Calu3 (cell line): ENCODE data around the gene SLC6A5. TPM values are rescaled to one million over a fixed set of nuclear protein-coding genes. Genes with fewer than 3 reads are reported as not detected.
A peak's percentile ranks its signal among the peaks of the same experiment; 100 is the strongest.

Source experiments
- BruUV-seq: library from RNA; stranded (reverse); fragments of 400-500 nt; replicated peaks from 2 replicates; lab custom pipeline; 2021; lab: Mats Ljungman, UMichigan
- CTCF ChIA-PET: fragments of 300-600 bp; sonication (Branson Sonifier 250); formaldehyde crosslinking; loops from one replicate; lab custom pipeline; 2022; ENCODE audit warnings: antibody characterized with exemption; lab: Charles Lee
- DNase-seq: peaks from one replicate; pipeline ENCODE4 v3.0.0; 2022
- H3K27ac Mint-ChIP-seq: one replicate; pipeline ENCODE4 v1.8.0; 2022; ENCODE audit warnings: mixed read lengths; ENCODE audit not compliant: unreplicated experiment
- H3K27me3 Mint-ChIP-seq: one replicate; pipeline ENCODE4 v1.8.0; 2022; ENCODE audit warnings: mixed read lengths; ENCODE audit not compliant: unreplicated experiment
- H3K36me3 Mint-ChIP-seq: one replicate; pipeline ENCODE4 v1.8.0; 2022; ENCODE audit warnings: mild to moderate bottlenecking, moderate library complexity, mixed read lengths; ENCODE audit not compliant: insufficient read depth, unreplicated experiment
- H3K4me1 Mint-ChIP-seq: one replicate; pipeline ENCODE4 v1.8.0; 2022; ENCODE audit warnings: mild to moderate bottlenecking, low read depth, mixed read lengths; ENCODE audit not compliant: unreplicated experiment
- H3K4me3 Mint-ChIP-seq: one replicate; pipeline ENCODE4 v1.8.0; 2022; ENCODE audit warnings: mild to moderate bottlenecking, low read depth, moderate library complexity, mixed read lengths; ENCODE audit not compliant: unreplicated experiment
- H3K9me3 Mint-ChIP-seq: one replicate; pipeline ENCODE4 v1.8.0; 2022; ENCODE audit warnings: low read depth, mixed read lengths; ENCODE audit not compliant: unreplicated experiment
- intact Hi-C: fragments of 100-400 bp; cut with micrococcal nuclease; formaldehyde crosslinking; loops from one replicate; pipeline ENCODE4 v1.10.0; 2022; ENCODE audit not compliant: unreplicated experiment
- total RNA-seq: library from RNA; stranded (reverse); gene quantifications from 2 replicates; pipeline ENCODE4 v1.2.3, GENCODE V29; 2022
- TF ChIP-seq, protein P1 (sequence below): fragments of 200-600 bp; IDR thresholded peaks from one replicate; pipeline ENCODE4 v1.8.0; 2022; ENCODE audit warnings: antibody characterized with exemption; ENCODE audit not compliant: unreplicated experiment

The SLC6A5 gene
- total RNA-seq, 1 experiment from 2014 or later = not detected

DNA sequence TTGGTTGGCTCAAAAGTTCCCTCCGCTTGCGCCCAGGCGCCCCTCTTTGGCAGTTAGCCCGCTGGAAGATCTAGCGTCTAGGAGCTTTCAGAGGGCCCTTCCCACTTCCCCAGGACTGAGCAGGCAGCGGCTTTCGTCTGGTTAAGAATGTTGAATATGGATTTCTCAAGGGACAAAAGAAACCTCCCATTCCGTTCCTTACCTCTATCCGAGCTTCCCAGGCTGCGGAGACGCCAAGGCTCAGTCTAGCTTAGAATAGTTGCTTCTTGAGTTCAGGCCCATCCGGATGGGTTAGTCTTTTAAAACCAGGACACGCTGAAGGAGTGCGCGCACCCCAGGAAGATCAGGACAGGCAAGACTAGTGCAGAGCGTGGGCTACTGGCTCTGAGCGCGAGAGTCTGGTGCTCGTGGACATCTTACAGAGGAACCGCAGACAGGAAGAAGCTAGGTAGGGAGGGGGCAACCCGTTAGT, 71.6 kb downstream of the SLC6A5 start:
- CTCF ChIA-PET = no interaction called here
- Mint-ChIP-seq H3K36me3 (no peaks in the 10 kb centered on the region), H3K27ac (no peak overlapping the region), H3K4me1 (no peaks in the 10 kb centered on the region), H3K9me3 (no peaks in the 10 kb centered on the region), H3K4me3 (no peak overlapping the region), H3K27me3 (peaks cover 49% of the 10 kb centered on the region)
- TF ChIP-seq, protein P1, sequence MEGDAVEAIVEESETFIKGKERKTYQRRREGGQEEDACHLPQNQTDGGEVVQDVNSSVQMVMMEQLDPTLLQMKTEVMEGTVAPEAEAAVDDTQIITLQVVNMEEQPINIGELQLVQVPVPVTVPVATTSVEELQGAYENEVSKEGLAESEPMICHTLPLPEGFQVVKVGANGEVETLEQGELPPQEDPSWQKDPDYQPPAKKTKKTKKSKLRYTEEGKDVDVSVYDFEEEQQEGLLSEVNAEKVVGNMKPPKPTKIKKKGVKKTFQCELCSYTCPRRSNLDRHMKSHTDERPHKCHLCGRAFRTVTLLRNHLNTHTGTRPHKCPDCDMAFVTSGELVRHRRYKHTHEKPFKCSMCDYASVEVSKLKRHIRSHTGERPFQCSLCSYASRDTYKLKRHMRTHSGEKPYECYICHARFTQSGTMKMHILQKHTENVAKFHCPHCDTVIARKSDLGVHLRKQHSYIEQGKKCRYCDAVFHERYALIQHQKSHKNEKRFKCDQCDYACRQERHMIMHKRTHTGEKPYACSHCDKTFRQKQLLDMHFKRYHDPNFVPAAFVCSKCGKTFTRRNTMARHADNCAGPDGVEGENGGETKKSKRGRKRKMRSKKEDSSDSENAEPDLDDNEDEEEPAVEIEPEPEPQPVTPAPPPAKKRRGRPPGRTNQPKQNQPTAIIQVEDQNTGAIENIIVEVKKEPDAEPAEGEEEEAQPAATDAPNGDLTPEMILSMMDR = no peak
- intact Hi-C loops = no loop called here
- BruUV-seq = no TSS peak
- no peak for DNase-seq

DNA sequence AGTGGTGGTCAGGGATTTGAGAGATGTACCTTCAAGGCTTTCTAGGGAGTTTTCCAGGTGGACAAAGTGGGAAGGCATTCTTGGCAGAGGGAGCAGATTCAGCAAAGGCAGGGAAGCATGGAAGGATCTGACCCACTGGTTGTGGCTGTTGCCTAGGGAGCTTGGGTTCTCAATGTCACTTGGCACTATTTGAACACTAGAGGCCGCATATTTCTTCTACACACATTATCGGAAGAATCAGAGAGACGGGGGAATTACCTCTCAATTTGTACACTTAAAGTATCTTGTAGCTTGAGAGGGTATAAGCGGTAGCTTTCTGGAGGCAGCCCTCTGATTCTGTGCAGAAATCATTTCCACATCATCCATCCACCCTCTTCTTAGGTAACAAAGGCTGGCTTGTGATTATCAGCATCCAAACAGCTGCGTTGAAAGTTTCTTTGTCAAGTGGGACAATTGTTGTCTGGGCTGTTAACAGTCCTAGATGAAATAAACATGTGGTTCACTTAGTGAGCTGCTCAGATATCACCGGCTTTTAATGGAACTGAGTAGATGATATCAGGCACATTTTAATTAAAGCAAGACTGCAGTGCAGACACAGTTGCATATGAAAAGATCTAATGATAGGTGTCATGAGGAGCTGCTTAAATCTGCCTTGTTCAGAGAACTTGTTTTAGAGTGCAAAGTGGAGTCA, 72.6 kb downstream of the SLC6A5 start:
- CTCF ChIA-PET = interaction anchor here (1.0 kb wide), 2 partner anchors 9 to 1459 kb away, joined by 3 read pairs; no protein-coding TSS in a partner anchor
- Mint-ChIP-seq H3K27ac (no peak overlapping the region), H3K4me1 (no peaks in the 10 kb centered on the region), H3K9me3 (no peaks in the 10 kb centered on the region), H3K36me3 (no peaks in the 10 kb centered on the region), H3K27me3 (peaks cover 49% of the 10 kb centered on the region), H3K4me3 (no peak overlapping the region)
- intact Hi-C loops = no loop called here
- no TSS peak for BruUV-seq
- TF ChIP-seq, protein P1 = no peak
- no peak for DNase-seq

DNA sequence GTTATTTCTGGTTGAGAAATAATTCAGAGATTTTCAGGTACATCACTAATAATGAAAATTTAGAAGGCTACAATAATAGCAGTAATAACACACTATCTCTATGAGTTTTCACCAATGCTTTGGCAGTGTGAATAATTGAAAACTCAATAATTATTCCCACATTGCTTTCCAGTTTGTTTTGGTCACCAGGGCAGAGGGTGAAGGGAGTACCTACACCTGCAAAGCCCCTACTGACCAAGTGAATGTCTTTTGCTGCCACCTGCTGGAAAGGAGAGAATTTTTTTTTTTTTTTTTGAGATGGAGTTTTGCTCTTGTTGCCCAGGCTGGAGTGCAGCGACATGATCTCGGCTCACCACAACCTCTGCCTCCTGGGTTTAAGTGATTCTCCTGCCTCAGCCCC, 73.2 kb downstream of the SLC6A5 start:
- H3K27me3 Mint-ChIP-seq = peaks cover 48% of the 10 kb centered on the region

DNA sequence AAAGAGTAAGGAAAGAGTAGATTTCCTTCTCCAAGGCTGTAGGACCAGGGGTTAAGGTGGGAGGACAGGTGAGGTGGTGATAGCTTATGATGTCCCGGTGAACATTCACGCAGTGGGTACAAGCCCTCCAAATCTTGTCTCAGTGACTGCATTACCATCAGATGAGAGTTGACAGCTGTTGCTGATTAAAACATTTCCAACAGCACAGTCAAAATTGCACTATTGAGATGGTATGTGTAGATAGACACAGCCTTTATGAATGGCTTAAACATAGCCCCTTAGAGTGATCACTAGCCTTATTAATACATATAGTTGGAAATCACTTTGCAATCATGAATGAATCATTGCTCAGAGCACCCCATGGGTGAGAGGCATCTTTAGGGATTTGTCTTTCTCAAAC, 77.2 kb downstream of the SLC6A5 start:
- TF ChIP-seq, protein P1 = no peak
- H3K4me1 Mint-ChIP-seq = no peaks in the 10 kb centered on the region
- peaks cover 23% of the 10 kb centered on the region for H3K27me3 Mint-ChIP-seq
- intact Hi-C loops = no loop called here
- no peak for DNase-seq
- CTCF ChIA-PET = no interaction called here
- H3K27ac Mint-ChIP-seq = no peak overlapping the region
- no peak overlapping the region for H3K4me3 Mint-ChIP-seq
- BruUV-seq = no TSS peak
- H3K36me3 Mint-ChIP-seq = no peaks in the 10 kb centered on the region
- H3K9me3 Mint-ChIP-seq = no peaks in the 10 kb centered on the region

More for the DNA sequence above, 73.2 kb downstream of the SLC6A5 start:
- TF ChIP-seq, protein P1 = no peak
- no peak overlapping the region for H3K27ac Mint-ChIP-seq
- DNase-seq = peak; percentile 16
- H3K4me3 Mint-ChIP-seq = no peak overlapping the region
- no TSS peak for BruUV-seq
- H3K9me3 Mint-ChIP-seq = no peaks in the 10 kb centered on the region
- no peaks in the 10 kb centered on the region for H3K36me3 Mint-ChIP-seq
- H3K4me1 Mint-ChIP-seq = no peaks in the 10 kb centered on the region
- intact Hi-C loops = no loop called here
- CTCF ChIA-PET = no interaction called here
